Activated CD4-positive, alpha-beta memory T cell treated with anti-CD3 and anti-CD28 coated beads, Interleukin-2, amount 10 ng/mL, durations not matched to agents 7 days and 5 days (primary cell): Measurements from ENCODE around the gene LANCL2. TPM values are rescaled to one million over a fixed set of nuclear protein-coding genes. Genes with fewer than 3 reads are reported as not detected.
"Not testable (repeated sequence)": the region's sequence is repeated elsewhere in the genome, so short reads cannot be mapped to it uniquely, and the experiment has no call there.

Source experiments
- CTCF ChIA-PET: fragments of 350-600 bp; sonication (Branson Sonifier 250); formaldehyde crosslinking; loops from one replicate; lab custom pipeline; 2021; ENCODE audit warnings: antibody characterized with exemption, inconsistent platforms; lab: Charles Lee
- POLR2A ChIA-PET: fragments of 350-600 bp; sonication (Branson Sonifier 250); formaldehyde crosslinking; loops from one replicate; lab custom pipeline; 2021; ENCODE audit warnings: antibody characterized with exemption; lab: Charles Lee
- DNase-seq: peaks from one replicate; pipeline ENCODE4 v3.0.0-alpha.2; 2020
- H3K27ac Mint-ChIP-seq: one replicate; pipeline ENCODE4 v1.8.0; 2021; ENCODE audit warnings: mild to moderate bottlenecking, mixed read lengths
- H3K27me3 Mint-ChIP-seq: one replicate; pipeline ENCODE4 v1.8.0; 2021; ENCODE audit warnings: mixed read lengths
- H3K36me3 Mint-ChIP-seq: one replicate; pipeline ENCODE4 v1.8.0; 2021; ENCODE audit warnings: low read depth, mixed read lengths
- H3K4me1 Mint-ChIP-seq: one replicate; pipeline ENCODE4 v1.8.0; 2021; ENCODE audit warnings: mixed read lengths
- H3K4me3 Mint-ChIP-seq: one replicate; pipeline ENCODE4 v1.8.0; 2021; ENCODE audit warnings: mild to moderate bottlenecking, mixed read lengths
- H3K9me3 Mint-ChIP-seq: one replicate; pipeline ENCODE4 v1.8.0; 2021; ENCODE audit warnings: mixed read lengths
- total RNA-seq, 2 experiments: library from RNA; stranded (reverse); gene quantifications; one replicate each; pipeline ENCODE4 v1.2.3, GENCODE V29; 2021

LANCL2 gene
- total RNA-seq, 2 experiments from 2014 or later, result 6.4 TPM

GRCh38 chr7:55457801-55458200 lies 92.7 kb downstream of the LANCL2 start:
- no peak overlapping the region for H3K27ac Mint-ChIP-seq
- DNase-seq, result no peak
- peaks cover 29% of the 10 kb centered on the region for H3K36me3 Mint-ChIP-seq
- ChIA-PET POLR2A (interaction anchor here (0.7 kb wide), 1 partner anchor 11 kb away, joined by 4 read pairs; no protein-coding TSS in a partner anchor), CTCF (no interaction called here)
- H3K4me1 Mint-ChIP-seq, result peaks cover 13% of the 10 kb centered on the region
- H3K4me3 Mint-ChIP-seq, result no peak overlapping the region
- H3K9me3 Mint-ChIP-seq, result peaks cover 44% of the 10 kb centered on the region
- no peaks in the 10 kb centered on the region for H3K27me3 Mint-ChIP-seq

GRCh38 chr7:55458351-55458750 lies 93.2 kb downstream of the LANCL2 start:
- Mint-ChIP-seq H3K4me3 (no peak overlapping the region), H3K9me3 (peaks cover 47% of the 10 kb centered on the region), H3K4me1 (peaks cover 11% of the 10 kb centered on the region), H3K36me3 (peaks cover 31% of the 10 kb centered on the region), H3K27ac (no peak overlapping the region), H3K27me3 (no peaks in the 10 kb centered on the region)
- DNase-seq, result no peak
- ChIA-PET CTCF (no interaction called here), POLR2A (interaction anchor here (0.7 kb wide), 1 partner anchor 11 kb away, joined by 4 read pairs; no protein-coding TSS in a partner anchor)

- Mint-ChIP-seq H3K4me3 (no peak overlapping the region), H3K36me3 (peaks cover 57% of the 10 kb centered on the region), H3K27ac (no peak overlapping the region), H3K9me3 (peaks cover 35% of the 10 kb centered on the region), H3K27me3 (no peaks in the 10 kb centered on the region), H3K4me1 (peaks cover 14% of the 10 kb centered on the region)
- CTCF ChIA-PET, result no interaction called here
- DNase-seq, result no peak
- POLR2A ChIA-PET, result no interaction called here
Measured at GRCh38 chr7:55463686-55464262, 98.6 kb downstream of the LANCL2 start.

- Mint-ChIP-seq H3K9me3 (peaks cover 28% of the 10 kb centered on the region), H3K4me3 (no peak overlapping the region), H3K4me1 (peaks cover 20% of the 10 kb centered on the region), H3K36me3 (peaks cover 55% of the 10 kb centered on the region), H3K27ac (no peak overlapping the region), H3K27me3 (no peaks in the 10 kb centered on the region)
- ChIA-PET POLR2A (no interaction called here), CTCF (no interaction called here)
- DNase-seq, result no peak
Measured at GRCh38 chr7:55464422-55464821, 99.3 kb downstream of the LANCL2 start.

- H3K27me3 Mint-ChIP-seq, result no peaks in the 10 kb centered on the region
- no peak overlapping the region for H3K4me3 Mint-ChIP-seq
- ChIA-PET CTCF (no interaction called here), POLR2A (no interaction called here)
- no peak overlapping the region for H3K27ac Mint-ChIP-seq
- H3K9me3 Mint-ChIP-seq, result peaks cover 21% of the 10 kb centered on the region
- H3K4me1 Mint-ChIP-seq, result peaks cover 31% of the 10 kb centered on the region
- DNase-seq, result no peak
- peaks cover 55% of the 10 kb centered on the region for H3K36me3 Mint-ChIP-seq
Measured at GRCh38 chr7:55465691-55466090, 100.6 kb downstream of the LANCL2 start.

- CTCF ChIA-PET, result no interaction called here
- no peak overlapping the region for H3K27ac Mint-ChIP-seq
- POLR2A ChIA-PET, result interaction anchor here (1.0 to 1.8 kb wide), 2 partner anchors 9 to 65 kb away, joined by 3 to 4 read pairs; no protein-coding TSS in a partner anchor
Measured at GRCh38 chr7:55467047-55467593, 102.0 kb downstream of the LANCL2 start.

GRCh38 chr7:55468495-55468894 lies 103.4 kb downstream of the LANCL2 start:
- Mint-ChIP-seq H3K9me3 (peaks cover 6% of the 10 kb centered on the region), H3K4me1 (peaks cover 23% of the 10 kb centered on the region), H3K27ac (no peak overlapping the region), H3K36me3 (peaks cover 48% of the 10 kb centered on the region), H3K27me3 (no peaks in the 10 kb centered on the region), H3K4me3 (no peak overlapping the region)
- ChIA-PET POLR2A (interaction anchor here (1.2 to 3.1 kb wide), 5 partner anchors 11 to 159 kb away, joined by 3 to 29 read pairs (median 4); no protein-coding TSS in a partner anchor), CTCF (interaction anchor here (1.4 to 2.0 kb wide), 3 partner anchors 11 to 66 kb away, joined by 3 to 4 read pairs (median 4); no protein-coding TSS in a partner anchor)
- DNase-seq, result no peak

More at GRCh38 chr7:55467047-55467593, 102.0 kb downstream of the LANCL2 start:
- no peak overlapping the region for H3K4me3 Mint-ChIP-seq
- H3K27me3 Mint-ChIP-seq, result no peaks in the 10 kb centered on the region
- peaks cover 13% of the 10 kb centered on the region for H3K9me3 Mint-ChIP-seq
- H3K36me3 Mint-ChIP-seq, result peaks cover 56% of the 10 kb centered on the region
- no peak for DNase-seq
- peaks cover 26% of the 10 kb centered on the region for H3K4me1 Mint-ChIP-seq

GRCh38 chr7:55469271-55469681 lies 104.1 kb downstream of the LANCL2 start:
- DNase-seq, result no peak
- POLR2A ChIA-PET, result interaction anchor here (1.2 to 3.1 kb wide), 4 partner anchors 11 to 160 kb away, joined by 3 to 29 read pairs (median 4); no protein-coding TSS in a partner anchor
- H3K27me3 Mint-ChIP-seq, result no peaks in the 10 kb centered on the region
- peak overlapping the region; percentile 40 for H3K27ac Mint-ChIP-seq
- peaks cover 4% of the 10 kb centered on the region for H3K9me3 Mint-ChIP-seq
- peaks cover 31% of the 10 kb centered on the region for H3K4me1 Mint-ChIP-seq
- peaks cover 41% of the 10 kb centered on the region for H3K36me3 Mint-ChIP-seq
- no peak overlapping the region for H3K4me3 Mint-ChIP-seq
- CTCF ChIA-PET, result interaction anchor here (1.2 to 2.0 kb wide), 4 partner anchors 10 to 65 kb away, joined by 3 to 4 read pairs (median 4); no protein-coding TSS in a partner anchor

GRCh38 chr7:55469721-55470120 lies 104.6 kb downstream of the LANCL2 start:
- Mint-ChIP-seq H3K9me3 (peaks cover under 1% of the 10 kb centered on the region), H3K27ac (peak overlapping the region; percentile 40), H3K36me3 (peaks cover 37% of the 10 kb centered on the region), H3K27me3 (peaks cover 1% of the 10 kb centered on the region), H3K4me1 (peaks cover 35% of the 10 kb centered on the region), H3K4me3 (no peak overlapping the region)
- ChIA-PET CTCF (interaction anchor here (1.2 to 1.7 kb wide), 3 partner anchors 44 to 65 kb away, joined by 3 to 4 read pairs (median 3); no protein-coding TSS in a partner anchor), POLR2A (interaction anchor here (1.2 to 3.1 kb wide), 4 partner anchors 12 to 161 kb away, joined by 3 to 29 read pairs (median 4); no protein-coding TSS in a partner anchor)
- DNase-seq, result no peak

- Mint-ChIP-seq H3K27me3 (peaks cover 1% of the 10 kb centered on the region), H3K36me3 (peaks cover 31% of the 10 kb centered on the region), H3K4me3 (no peak overlapping the region), H3K9me3 (no peaks in the 10 kb centered on the region), H3K27ac (no peak overlapping the region), H3K4me1 (peaks cover 41% of the 10 kb centered on the region)
- ChIA-PET CTCF (interaction anchor here (1.7 kb wide), 1 partner anchor 64 kb away, joined by 4 read pairs; no protein-coding TSS in a partner anchor), POLR2A (interaction anchor here (1.7 to 3.1 kb wide), 2 partner anchors 64 to 161 kb away, joined by 5 to 29 read pairs; no protein-coding TSS in a partner anchor)
- DNase-seq, result no peak
Measured at GRCh38 chr7:55470261-55470660, 105.1 kb downstream of the LANCL2 start.

GRCh38 chr7:55471594-55471993 lies 106.5 kb downstream of the LANCL2 start:
- CTCF ChIA-PET, H3K4me3 Mint-ChIP-seq, POLR2A ChIA-PET, H3K27me3 Mint-ChIP-seq, DNase-seq, H3K9me3 Mint-ChIP-seq, H3K27ac Mint-ChIP-seq: not testable (repeated sequence)
- H3K36me3 Mint-ChIP-seq, result peaks cover 24% of the 10 kb centered on the region
- H3K4me1 Mint-ChIP-seq, result peaks cover 52% of the 10 kb centered on the region

GRCh38 chr7:55472406-55472805 lies 107.3 kb downstream of the LANCL2 start:
- H3K27me3 Mint-ChIP-seq, H3K9me3 Mint-ChIP-seq, H3K27ac Mint-ChIP-seq, H3K4me3 Mint-ChIP-seq, DNase-seq, CTCF ChIA-PET, POLR2A ChIA-PET: not testable (repeated sequence)
- H3K4me1 Mint-ChIP-seq, result peaks cover 58% of the 10 kb centered on the region
- H3K36me3 Mint-ChIP-seq, result peaks cover 22% of the 10 kb centered on the region
